Epithelial cell of esophagus (primary cell): ENCODE data around the gene RFXANK.
"Not testable (repeated sequence)": the region's sequence is repeated elsewhere in the genome, so short reads cannot be mapped to it uniquely, and the experiment has no call there.

Experiments
- DNase-seq: peaks from one replicate; pipeline ENCODE4 v3.0.0; 2010; ENCODE audit warnings: low read depth
- H3K4me3 ChIP-seq: 2 replicates; pipeline ENCODE4 v1.5.1; 2011; ENCODE audit warnings: mild to moderate bottlenecking, low read length, control low read depth
- CTCF ChIP-seq: IDR thresholded peaks from 2 replicates; pipeline ENCODE4 v1.5.1; 2011; ENCODE audit warnings: low read depth, mild to moderate bottlenecking, low read length, control low read depth, inconsistent platforms; ENCODE audit not compliant: insufficient read depth; ENCODE audit errors: missing control alignments

RFXANK gene

GRCh38 chr19:19214892-19215291 lies 22.8 kb downstream of the RFXANK start:
- peak; percentile 48 for DNase-seq
- H3K4me3 ChIP-seq: no peak overlapping the region
- no peak for TF ChIP-seq CTCF

- TF ChIP-seq CTCF: no peak
- DNase-seq: no peak
These were observed 23.7 kb downstream of the RFXANK start for GRCh38 chr19:19215792-19216191.

GRCh38 chr19:19217099-19217498 lies 25.0 kb downstream of the RFXANK start:
- no peak for TF ChIP-seq CTCF
- H3K4me3 ChIP-seq: no peak overlapping the region
- DNase-seq: no peak

More at GRCh38 chr19:19215792-19216191, 23.7 kb downstream of the RFXANK start:
- no peak overlapping the region for H3K4me3 ChIP-seq

- DNase-seq: no peak
- no peak overlapping the region for H3K4me3 ChIP-seq
- no peak for TF ChIP-seq CTCF
These were observed 26.9 kb downstream of the RFXANK start for GRCh38 chr19:19218911-19219310.

- DNase-seq: not testable (repeated sequence)
These were observed 28.9 kb downstream of the RFXANK start for GRCh38 chr19:19221000-19221399.

GRCh38 chr19:19223060-19223459 lies 31.0 kb downstream of the RFXANK start:
- no peak overlapping the region for H3K4me3 ChIP-seq
- no peak for DNase-seq
- no peak for TF ChIP-seq CTCF

More at GRCh38 chr19:19221000-19221399, 28.9 kb downstream of the RFXANK start:
- H3K4me3 ChIP-seq: not testable (repeated sequence)

- no peak overlapping the region for H3K4me3 ChIP-seq
- TF ChIP-seq CTCF: no peak
- DNase-seq: no peak
These were observed 31.6 kb downstream of the RFXANK start for GRCh38 chr19:19223636-19224035.
